Small intestine (tissue), 16 donors: ENCODE data around the gene RNU5D-1. TPM values are rescaled to one million over a fixed set of nuclear protein-coding genes. Genes with fewer than 3 reads are reported as not detected.
A peak's percentile ranks its signal among the peaks of the same experiment; 100 is the strongest.

Experiments
- DNase-seq, 2 donors: peaks; one replicate each; pipeline versions ENCODE4 v3.0.0 to v3.0.0-alpha.2; 2013
- FAIRE-seq: peaks from 2 replicates; lab custom pipeline; 2012; peaks lifted over from hg19 to GRCh38; lab: Jason Lieb, UNC
- H3K27ac ChIP-seq, 3 donors: one replicate each; pipeline ENCODE4 v1.5.1; 2013; ENCODE audit warnings: low read length in 2 of 3, mild to moderate bottlenecking in 2 of 3, control low read depth in 1 of 3, inconsistent platforms in 1 of 3, low read depth in 1 of 3, moderate library complexity in 1 of 3
- H3K27me3 ChIP-seq, 3 donors: one replicate each; pipeline ENCODE4 v1.6.1; 2013; ENCODE audit warnings: low read length in 3 of 3, inconsistent platforms in 1 of 3; ENCODE audit not compliant: control insufficient read depth in 3 of 3, insufficient read depth in 3 of 3
- H3K36me3 ChIP-seq, 3 donors: one replicate each; pipeline ENCODE4 v1.6.1; 2013; ENCODE audit warnings: low read length in 3 of 3, inconsistent platforms in 1 of 3, low read depth in 1 of 3, mild to moderate bottlenecking in 1 of 3, moderate library complexity in 1 of 3; ENCODE audit not compliant: control insufficient read depth in 3 of 3, insufficient read depth in 2 of 3
- H3K4me1 ChIP-seq, 3 donors: one replicate each; pipeline ENCODE4 v1.6.1; 2013; ENCODE audit warnings: low read length in 2 of 3, inconsistent platforms in 1 of 3, low read depth in 1 of 3, mild to moderate bottlenecking in 1 of 3, moderate library complexity in 1 of 3; ENCODE audit not compliant: control insufficient read depth in 3 of 3, insufficient read depth in 2 of 3
- H3K4me3 ChIP-seq, 3 donors: one replicate each; pipeline ENCODE4 v1.5.1; 2013; ENCODE audit warnings: low read length in 3 of 3, control low read depth in 1 of 3, inconsistent platforms in 1 of 3, low read depth in 1 of 3, mild to moderate bottlenecking in 1 of 3, moderate library complexity in 1 of 3
- H3K9me3 ChIP-seq, 2 donors: one replicate each; pipeline ENCODE4 v1.6.1; 2013; ENCODE audit warnings: low read depth in 1 of 2, low read length in 1 of 2; ENCODE audit not compliant: control insufficient read depth in 2 of 2, insufficient read depth in 1 of 2
- WGBS, 3 donors: extraction: QIAGEN DNeasy Blood & Tissue Kit; methylation state at CpG; one replicate each; pipeline ENCODE4 v1.1.7; 2013; 5-methylcytosine and 5-hydroxymethylcytosine counted together
- long read RNA-seq, 10 donors: transcript quantifications; one replicate each; lab custom pipeline, GENCODE V29; 2026
- polyA plus RNA-seq, 4 donors: library from polyadenylated mRNA; stranded (reverse) in 3 of 4; unstranded in 1 of 4; fragments of 200-250 nt in 3 of 4; fragments of 120-200 nt in 1 of 4; gene quantifications; one replicate each; pipeline versions ENCODE4 v1.2.1 to v1.2.3, GENCODE V29; 2013
- donor health status: healthy with polysubstance abuse.
- donor health status: control.
- donor health status: control.
- donor health status: Bipolar disorder and iron deficiency.
- donor health status: healthy.

The RNU5D-1 gene
- polyA plus RNA-seq, result not detected
- long read RNA-seq, donor 1, result 0 reads
- long read RNA-seq, donor 2, result 0 reads
- long read RNA-seq, donor 3, result 0 reads
- long read RNA-seq, donor 4, result 0 reads
- long read RNA-seq, donor 5, result 0 reads
- long read RNA-seq, donor 6, result 0 reads
- long read RNA-seq, donor 7, result 0 reads
- long read RNA-seq, donor 8, result 0 reads
- long read RNA-seq, donor 9, result 0 reads
- long read RNA-seq, donor 10, result 0 reads

DNA sequence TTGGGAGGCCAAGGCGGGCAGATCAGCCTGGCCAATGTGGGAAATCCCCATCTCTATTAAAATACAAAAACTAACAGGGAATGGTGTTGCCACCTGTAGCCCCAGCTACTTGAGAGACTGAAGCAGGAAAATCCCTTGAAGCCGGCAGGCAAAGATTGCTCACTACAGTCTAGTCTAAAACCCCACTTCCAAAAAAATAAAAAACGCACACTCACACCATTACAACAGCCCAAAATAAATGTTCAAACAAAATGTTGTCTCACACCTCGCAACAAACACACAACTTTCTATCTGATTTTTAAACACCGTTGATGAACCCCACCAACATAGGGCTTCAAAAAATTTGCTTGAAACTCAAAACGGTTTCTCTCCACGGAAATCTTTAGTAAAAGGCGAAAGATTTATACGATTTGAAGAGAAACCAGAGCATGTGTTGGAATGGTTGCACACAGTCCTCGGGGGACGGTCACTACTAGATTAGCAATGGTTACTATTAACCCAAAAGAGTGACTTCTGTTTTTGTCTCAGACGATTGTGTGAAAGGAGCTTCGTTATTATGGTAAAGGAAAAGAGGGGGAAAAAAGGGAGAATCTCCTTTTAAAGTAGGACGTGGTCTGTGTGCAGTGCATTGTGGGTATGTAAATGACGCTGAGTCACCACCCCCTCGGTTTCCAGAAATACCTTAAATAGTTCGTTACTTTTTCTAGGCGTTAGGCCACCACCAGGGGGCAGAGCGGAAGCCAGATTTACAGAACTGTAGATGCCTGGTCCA lies at the start of gene RNU5D-1:
RNU5D-1 (minus strand) TSS at position 430 of the 772 bp plus-strand sequence.
- Histone ChIP-seq H3K27ac (peak within 1 kb of the TSS; percentile 35 to 95 (median 92)), H3K4me3 (peak within 1 kb of the TSS in 1 of 3 donors; percentile 39), H3K27me3 (no peaks in the 10 kb centered on the region), H3K9me3 (no peaks in the 10 kb centered on the region), H3K36me3 (no peaks in the 10 kb centered on the region), H3K4me1 (peaks cover 0 to 6% (median 0%) of the 10 kb centered on the region in 3 donors)
- WGBS, 3 donors, result 0 to 2% (median 1%) methylated on average over 19 of the region's 19 CpGs
- DNase-seq (peak; percentile 95 to 97), FAIRE-seq (no peak)

DNA sequence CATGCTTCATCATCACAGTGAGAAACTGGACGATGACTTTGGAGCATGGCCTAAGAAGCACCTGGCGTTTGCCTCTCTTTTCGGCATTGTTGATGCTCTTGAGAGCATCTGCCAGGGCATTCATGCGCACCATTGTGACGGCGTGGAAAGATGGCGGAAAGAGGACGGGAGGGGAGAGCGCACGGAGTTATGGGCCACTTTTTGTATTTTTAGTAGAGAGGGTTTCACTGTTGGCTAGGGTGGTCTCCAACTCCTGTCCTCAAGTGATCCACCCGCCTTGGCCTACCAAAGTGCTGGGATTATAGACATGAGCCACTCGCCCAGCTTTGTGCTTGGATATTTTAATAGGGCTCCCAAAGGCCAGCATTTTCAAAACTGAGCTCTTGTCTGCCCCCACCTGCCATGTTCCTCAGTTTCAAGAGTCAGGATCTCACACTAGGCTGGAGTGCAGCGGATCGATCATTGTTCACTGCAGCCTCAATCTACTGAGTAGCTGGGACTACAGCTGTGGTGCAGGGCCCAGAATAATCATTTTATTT lies 49.7 kb upstream of the RNU5D-1 start:
- 92 to 95% (median 95%) methylated on average over 14 of the region's 14 CpGs for WGBS, 3 donors
- no peaks in the 10 kb centered on the region for H3K9me3 ChIP-seq
- no peak for FAIRE-seq
- no peaks in the 10 kb centered on the region for H3K27me3 ChIP-seq
- no peak for DNase-seq
- no peak overlapping the region for H3K27ac ChIP-seq
- peaks cover 0 to 34% (median 1%) of the 10 kb centered on the region in 3 donors for H3K4me1 ChIP-seq
- H3K36me3 ChIP-seq, result peaks cover 7 to 54% (median 7%) of the 10 kb centered on the region in 3 donors
- H3K4me3 ChIP-seq, result no peak overlapping the region

DNA sequence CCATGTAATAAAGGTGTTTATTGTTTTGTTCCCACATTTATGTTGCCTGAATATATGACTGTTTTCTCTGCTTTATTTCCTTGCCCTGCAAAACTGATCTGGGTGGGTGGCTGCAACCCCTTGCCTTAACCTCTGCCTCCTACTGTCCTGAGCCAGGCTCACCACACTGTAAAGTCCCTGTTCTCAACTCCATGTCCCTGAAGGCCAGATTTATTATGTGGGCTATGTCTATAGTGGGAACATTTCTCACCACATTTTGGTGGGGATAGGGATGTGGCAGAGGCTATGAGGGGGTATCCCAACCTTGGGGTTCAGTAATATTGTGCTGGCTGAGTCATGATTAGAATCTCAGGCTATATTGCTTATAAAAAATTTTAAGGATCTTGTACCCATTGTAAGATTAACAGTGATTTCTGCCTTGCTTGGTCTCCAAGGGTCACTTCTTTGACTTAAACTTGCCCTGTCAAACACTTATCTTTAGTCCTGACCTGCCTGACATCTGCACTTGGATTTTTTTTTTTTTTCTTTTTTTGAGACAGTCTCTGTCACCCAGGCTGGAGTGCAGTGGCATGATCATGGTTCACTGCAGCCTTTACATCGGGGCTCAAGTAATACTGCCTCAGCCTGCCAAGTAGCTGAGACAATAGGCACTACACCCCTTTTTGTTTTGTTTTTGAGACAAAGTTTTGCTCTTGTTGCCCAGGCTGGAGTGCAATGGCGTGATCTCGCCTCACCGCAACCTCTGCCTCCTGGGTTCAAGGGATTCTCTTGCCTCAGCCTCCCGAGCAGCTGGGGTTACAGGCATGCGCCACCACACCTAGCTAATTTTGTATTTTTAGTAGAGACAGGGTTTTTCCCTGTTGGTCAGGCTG lies 48.0 kb upstream of the RNU5D-1 start:
- peaks cover 7 to 54% (median 7%) of the 10 kb centered on the region in 3 donors for H3K36me3 ChIP-seq
- no peaks in the 10 kb centered on the region for H3K9me3 ChIP-seq
- no peak overlapping the region for H3K4me3 ChIP-seq
- no peak for DNase-seq
- 91 to 94% (median 93%) methylated on average over 6 of the region's 6 CpGs for WGBS, 3 donors
- H3K4me1 ChIP-seq, result peaks cover 0 to 20% (median 0%) of the 10 kb centered on the region in 3 donors
- no peak for FAIRE-seq
- H3K27ac ChIP-seq, result no peak overlapping the region
- H3K27me3 ChIP-seq, result no peaks in the 10 kb centered on the region

DNA sequence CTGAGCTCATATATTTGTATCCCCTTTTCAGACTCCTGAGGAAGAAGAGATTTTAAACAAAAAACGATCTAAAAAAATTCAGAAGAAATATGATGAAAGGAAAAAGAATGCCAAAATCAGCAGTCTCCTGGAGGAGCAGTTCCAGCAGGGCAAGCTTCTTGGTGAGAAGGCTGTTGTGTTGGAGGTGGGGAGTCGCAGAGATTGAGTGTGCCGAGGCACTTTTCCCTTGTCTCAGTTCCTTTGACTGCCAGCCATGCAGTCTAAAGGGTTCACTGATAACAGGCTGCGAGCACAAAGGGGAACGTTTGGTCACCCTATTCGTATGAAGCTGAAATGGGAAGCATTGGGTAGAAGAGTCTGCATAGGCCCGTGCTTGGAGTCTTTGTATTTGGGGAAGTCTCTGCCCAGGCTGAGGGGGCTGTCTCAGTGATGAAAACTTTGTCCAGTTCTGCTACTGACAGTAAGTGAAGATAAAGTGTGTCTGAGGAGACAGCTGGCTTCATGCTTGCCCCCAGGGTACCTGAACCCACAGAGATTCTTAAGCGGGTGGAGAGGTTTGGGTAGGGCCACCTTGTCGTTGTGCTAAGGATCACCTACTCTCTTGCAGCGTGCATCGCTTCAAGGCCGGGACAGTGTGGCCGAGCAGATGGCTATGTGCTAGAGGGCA lies 47.1 kb upstream of the RNU5D-1 start:
- Histone ChIP-seq H3K27me3 (no peaks in the 10 kb centered on the region), H3K4me1 (peaks cover 0 to 16% (median 0%) of the 10 kb centered on the region in 3 donors), H3K27ac (no peak overlapping the region), H3K4me3 (no peak overlapping the region), H3K9me3 (no peaks in the 10 kb centered on the region), H3K36me3 (peaks cover 7 to 53% (median 7%) of the 10 kb centered on the region in 3 donors)
- FAIRE-seq (no peak), DNase-seq (no peak)
- WGBS, 3 donors, result 54 to 68% (median 57%) methylated on average over 13 of the region's 13 CpGs

DNA sequence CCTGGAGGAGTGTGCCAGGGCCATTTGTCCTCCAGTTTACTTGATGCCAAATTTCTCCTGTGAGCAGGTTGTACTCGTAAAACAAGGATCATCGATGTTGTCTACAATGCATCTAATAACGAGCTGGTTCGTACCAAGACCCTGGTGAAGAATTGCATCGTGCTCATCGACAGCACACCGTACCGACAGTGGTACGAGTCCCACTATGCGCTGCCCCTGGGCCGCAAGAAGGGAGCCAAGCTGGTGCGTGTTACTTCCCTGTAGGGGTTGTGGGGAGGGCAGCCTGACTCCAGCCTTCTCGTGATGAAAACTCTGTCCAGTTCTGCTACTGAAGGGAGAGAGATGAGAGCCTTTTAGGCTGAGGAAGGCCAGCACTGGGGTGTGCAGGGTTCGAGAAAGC lies 46.6 kb upstream of the RNU5D-1 start:
- Histone ChIP-seq H3K27ac (peak overlapping the region in 1 of 3 donors; percentile 25), H3K36me3 (peaks cover 7 to 51% (median 7%) of the 10 kb centered on the region in 3 donors), H3K27me3 (no peaks in the 10 kb centered on the region), H3K4me1 (peaks cover 0 to 16% (median 0%) of the 10 kb centered on the region in 3 donors), H3K4me3 (peak overlapping the region in 1 of 3 donors; percentile 98), H3K9me3 (no peaks in the 10 kb centered on the region)
- DNase-seq, result no peak
- 55 to 69% (median 64%) methylated on average over 14 of the region's 14 CpGs for WGBS, 3 donors
- no peak for FAIRE-seq

DNA sequence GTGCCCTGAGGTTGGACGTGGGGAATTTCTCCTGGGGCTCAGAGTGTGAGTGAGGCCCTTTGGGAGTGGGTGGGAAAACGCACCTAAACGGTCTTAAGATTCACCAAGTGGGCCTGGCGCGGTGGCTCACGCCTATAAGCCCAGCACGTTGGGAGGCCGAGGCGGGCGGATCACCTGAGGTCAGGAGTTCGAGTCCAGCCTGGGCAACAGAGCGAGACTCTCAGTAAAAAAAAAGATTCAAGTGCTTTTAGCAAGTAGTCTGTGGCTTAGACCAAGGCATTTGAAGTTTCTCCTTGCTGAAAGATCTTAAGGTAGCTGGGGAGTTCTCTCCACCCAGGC lies 45.7 kb upstream of the RNU5D-1 start:
- Histone ChIP-seq H3K9me3 (no peaks in the 10 kb centered on the region), H3K27me3 (no peaks in the 10 kb centered on the region), H3K27ac (peak overlapping the region; percentile 95 to 99 (median 98)), H3K4me1 (peaks cover 0 to 16% (median 0%) of the 10 kb centered on the region in 3 donors), H3K36me3 (peaks cover 7 to 51% (median 7%) of the 10 kb centered on the region in 3 donors), H3K4me3 (peak overlapping the region; percentile 8 to 98 (median 72))
- FAIRE-seq (no peak), DNase-seq (no peak)
- 9 to 28% (median 15%) methylated on average over 12 of the region's 12 CpGs for WGBS, 3 donors

DNA sequence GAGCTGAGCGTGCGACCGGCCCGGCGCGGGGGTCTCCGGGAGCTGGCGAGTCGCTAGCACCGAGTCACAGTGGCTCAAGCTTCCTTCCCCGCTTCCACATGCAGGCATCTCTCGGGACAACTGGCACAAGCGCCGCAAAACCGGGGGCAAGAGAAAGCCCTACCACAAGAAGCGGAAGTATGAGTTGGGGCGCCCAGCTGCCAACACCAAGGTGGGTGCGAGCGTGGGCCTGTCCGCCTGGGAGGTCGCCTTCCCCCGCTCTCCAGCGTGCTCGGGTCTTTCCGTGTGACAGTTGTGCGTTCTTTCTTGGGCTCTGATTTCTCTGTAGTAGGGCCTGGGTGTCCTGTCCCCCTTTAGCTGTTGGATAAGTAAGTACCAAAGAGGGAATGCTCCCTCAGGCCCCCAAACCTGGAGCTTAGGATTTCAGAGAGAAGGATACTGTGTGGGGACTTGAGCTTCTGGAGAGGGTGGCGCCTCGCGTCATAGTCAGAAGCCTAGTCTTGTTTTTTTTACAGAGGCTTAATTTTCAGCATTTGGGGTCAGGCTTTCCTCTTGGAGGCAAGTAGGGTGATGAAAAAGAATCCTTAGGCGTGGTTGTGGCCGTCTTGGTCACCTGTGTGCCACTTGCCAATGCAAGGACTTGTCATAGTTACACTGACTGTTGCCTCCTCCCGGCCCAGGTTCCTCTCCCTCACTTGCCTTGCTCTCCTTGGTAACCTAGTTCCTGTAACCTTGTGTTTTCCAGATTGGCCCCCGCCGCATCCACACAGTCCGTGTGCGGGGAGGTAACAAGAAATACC lies 45.2 kb upstream of the RNU5D-1 start:
- Histone ChIP-seq H3K4me1 (peaks cover 0 to 16% (median 0%) of the 10 kb centered on the region in 3 donors), H3K27me3 (no peaks in the 10 kb centered on the region), H3K9me3 (no peaks in the 10 kb centered on the region), H3K36me3 (peaks cover 7 to 48% (median 7%) of the 10 kb centered on the region in 3 donors), H3K27ac (peak overlapping the region; percentile 95 to 99 (median 98)), H3K4me3 (peak overlapping the region; percentile 72 to 98 (median 92))
- DNase-seq, result peak; percentile 48 to 59
- 0 to 4% (median 2%) methylated on average over 36 of the region's 36 CpGs for WGBS, 3 donors
- no peak for FAIRE-seq
